DOHH2 (cell line): ENCODE results near the gene MRPL33.

Experiments
- H3F3A ChIP-seq: fragments of 200-600 bp; sonication (generic), shearing (Covaris generic); 2 replicates; pipeline ENCODE4 v1.6.0; 2016; ENCODE audit warnings: antibody characterized with exemption, mild to moderate bottlenecking; ENCODE audit not compliant: control insufficient read depth, insufficient read depth
- H3K27ac ChIP-seq: fragments of 200-600 bp; sonication (generic); 2 replicates; pipeline ENCODE4 v1.5.1; 2014; ENCODE audit warnings: low read depth, mild to moderate bottlenecking, low read length, moderate library complexity
- H3K27me3 ChIP-seq: fragments of 200-600 bp; sonication (generic); 2 replicates; pipeline ENCODE4 v1.6.1; 2014; ENCODE audit warnings: mild to moderate bottlenecking, low read length, mixed read lengths; ENCODE audit not compliant: control insufficient read depth
- H3K36me3 ChIP-seq: fragments of 200-600 bp; sonication (generic); 2 replicates; pipeline ENCODE4 v1.6.1; 2014; ENCODE audit warnings: mild to moderate bottlenecking, low read length, moderate library complexity, mixed read lengths; ENCODE audit not compliant: control insufficient read depth
- H3K4me1 ChIP-seq: fragments of 200-600 bp; sonication (generic); 2 replicates; pipeline ENCODE4 v1.6.1; 2014; ENCODE audit warnings: mild to moderate bottlenecking, low read length, mixed read lengths; ENCODE audit not compliant: control insufficient read depth
- H3K4me2 ChIP-seq: fragments of 200-600 bp; sonication (generic); 2 replicates; pipeline ENCODE4 v1.6.0; 2014; ENCODE audit warnings: mild to moderate bottlenecking, low read length, moderate library complexity
- H3K4me3 ChIP-seq: fragments of 200-600 bp; sonication (generic); 2 replicates; pipeline ENCODE4 v1.5.1; 2014; ENCODE audit warnings: mild to moderate bottlenecking, low read length, mixed read lengths
- H3K79me2 ChIP-seq: fragments of 200-600 bp; sonication (generic); 2 replicates; pipeline ENCODE4 v1.6.1; 2014; ENCODE audit warnings: mild to moderate bottlenecking, low read length, mixed read lengths; ENCODE audit not compliant: control insufficient read depth
- H3K9me2 ChIP-seq: fragments of 200-600 bp; sonication (generic); replicated peaks from 2 replicates; pipeline ENCODE4 v1.6.1; 2014; ENCODE audit warnings: mild to moderate bottlenecking, low read length, mixed read lengths; ENCODE audit not compliant: control insufficient read depth
- H3K9me3 ChIP-seq: fragments of 200-600 bp; sonication (generic); 2 replicates; pipeline ENCODE4 v1.6.1; 2014; ENCODE audit warnings: antibody characterized with exemption, low read length, mixed read lengths; ENCODE audit not compliant: control insufficient read depth, insufficient read depth
- H4K20me1 ChIP-seq: fragments of 200-600 bp; sonication (generic); 2 replicates; pipeline ENCODE4 v1.6.0; 2014; ENCODE audit warnings: low read depth, mild to moderate bottlenecking, antibody characterized with exemption, low read length, moderate library complexity; ENCODE audit not compliant: control insufficient read depth, insufficient read depth
- CTCF ChIP-seq: fragments of 200-600 bp; sonication (generic); IDR thresholded peaks from one replicate; pipeline ENCODE4 v1.5.1; 2014; ENCODE audit warnings: antibody characterized with exemption, mild to moderate bottlenecking, low read depth, low read length; ENCODE audit not compliant: poor library complexity, severe bottlenecking
- EZH2phosphoT487 ChIP-seq: fragments of 200-600 bp; sonication (generic); IDR thresholded peaks from 2 replicates; pipeline ENCODE4 v1.6.1; 2017; ENCODE audit warnings: borderline replicate concordance, mild to moderate bottlenecking, antibody characterized with exemption, low read length, moderate library complexity, mixed read lengths

Gene MRPL33

GRCh38 chr2:27799646-27800010 is 28.1 kb downstream of the MRPL33 start:
- Histone ChIP-seq H3K27ac (no peak overlapping the region), H3K4me2 (no peak overlapping the region), H3F3A (no peaks in the 10 kb centered on the region), H3K9me3 (no peaks in the 10 kb centered on the region), H4K20me1 (no peaks in the 10 kb centered on the region), H3K36me3 (no peaks in the 10 kb centered on the region), H3K4me3 (no peak overlapping the region), H3K9me2 (no peaks in the 10 kb centered on the region), H3K79me2 (no peaks in the 10 kb centered on the region), H3K4me1 (no peaks in the 10 kb centered on the region), H3K27me3 (no peaks in the 10 kb centered on the region)
- TF ChIP-seq EZH2phosphoT487, result no peak
- TF ChIP-seq CTCF, result no peak

GRCh38 chr2:27800856-27801255 is 29.3 kb downstream of the MRPL33 start:
- Histone ChIP-seq H4K20me1 (no peaks in the 10 kb centered on the region), H3K4me3 (no peak overlapping the region), H3K27me3 (no peaks in the 10 kb centered on the region), H3K4me2 (no peak overlapping the region), H3K79me2 (no peaks in the 10 kb centered on the region), H3K4me1 (no peaks in the 10 kb centered on the region), H3F3A (no peaks in the 10 kb centered on the region), H3K27ac (no peak overlapping the region), H3K36me3 (no peaks in the 10 kb centered on the region), H3K9me3 (no peaks in the 10 kb centered on the region), H3K9me2 (no peaks in the 10 kb centered on the region)
- TF ChIP-seq CTCF (no peak), EZH2phosphoT487 (no peak)

GRCh38 chr2:27802547-27802946 is 31.0 kb downstream of the MRPL33 start:
- Histone ChIP-seq H4K20me1 (no peaks in the 10 kb centered on the region), H3K27ac (no peak overlapping the region), H3K36me3 (no peaks in the 10 kb centered on the region), H3K4me3 (no peak overlapping the region), H3K9me3 (no peaks in the 10 kb centered on the region), H3K79me2 (no peaks in the 10 kb centered on the region), H3K9me2 (no peaks in the 10 kb centered on the region), H3K4me2 (no peak overlapping the region), H3K27me3 (no peaks in the 10 kb centered on the region; the same call in 1 of the 2 replicates), H3K4me1 (no peaks in the 10 kb centered on the region), H3F3A (no peaks in the 10 kb centered on the region)
- TF ChIP-seq EZH2phosphoT487 (no peak), CTCF (no peak)

GRCh38 chr2:27803046-27803445 is 31.5 kb downstream of the MRPL33 start:
- no peak for TF ChIP-seq EZH2phosphoT487
- TF ChIP-seq CTCF, result no peak

More at GRCh38 chr2:27803046-27803445, 31.5 kb downstream of the MRPL33 start:
- no peaks in the 10 kb centered on the region for H3K79me2 ChIP-seq
- no peak overlapping the region for H3K27ac ChIP-seq
- H3F3A ChIP-seq, result no peaks in the 10 kb centered on the region
- no peaks in the 10 kb centered on the region; the same call in 1 of the 2 replicates for H3K27me3 ChIP-seq
- no peaks in the 10 kb centered on the region for H4K20me1 ChIP-seq
- H3K4me2 ChIP-seq, result no peak overlapping the region
- no peaks in the 10 kb centered on the region for H3K36me3 ChIP-seq
- no peaks in the 10 kb centered on the region for H3K9me3 ChIP-seq
- no peak overlapping the region for H3K4me3 ChIP-seq
- no peaks in the 10 kb centered on the region for H3K9me2 ChIP-seq
- no peaks in the 10 kb centered on the region for H3K4me1 ChIP-seq
